ENCODE measurements around the gene TOM1.

The TOM1 gene

GRCh38 chr22:35369996-35370395 lies 70.3 kb downstream of the TOM1 start:
- Mint-ChIP-seq H3K4me3 (no peak overlapping the region), H3K36me3 (ENCODE audit: low read depth) (no peaks in the 10 kb centered on the region), H3K4me1 (ENCODE audit: low read depth) (peaks cover 7% of the 10 kb centered on the region), H3K9me3 (no peaks in the 10 kb centered on the region), H3K27ac (no peak overlapping the region), H3K27me3 (ENCODE audit: low read depth) (peaks cover 15% of the 10 kb centered on the region)
- DNase-seq (ENCODE audit: low spot score) = no peak

DNA sequence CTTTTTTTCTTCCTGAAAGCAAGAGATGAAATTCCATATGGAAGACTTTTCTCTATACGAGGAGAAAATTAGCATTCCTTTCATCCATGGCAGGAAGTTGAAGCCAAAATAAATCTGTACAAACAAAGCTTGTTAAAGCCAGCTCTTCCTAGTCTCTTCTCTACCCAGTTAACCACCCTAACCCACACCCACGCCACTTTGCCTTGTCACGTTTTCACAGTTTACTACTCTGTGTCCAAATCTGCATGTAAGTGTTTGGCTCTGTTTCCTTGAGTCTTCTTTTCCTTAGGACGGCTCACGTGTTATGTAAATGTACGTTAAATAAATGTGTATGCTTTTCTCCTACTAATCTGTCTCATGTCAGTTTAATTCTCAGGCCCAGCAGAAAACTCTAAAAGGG lies 74.1 kb downstream of the TOM1 start:
- peaks cover 7% of the 10 kb centered on the region for H3K27me3 Mint-ChIP-seq (ENCODE audit: low read depth)
- H3K4me1 Mint-ChIP-seq (ENCODE audit: low read depth) = peaks cover 17% of the 10 kb centered on the region
- H3K9me3 Mint-ChIP-seq = no peaks in the 10 kb centered on the region
- no peaks in the 10 kb centered on the region for H3K36me3 Mint-ChIP-seq (ENCODE audit: low read depth)
- no peak for DNase-seq (ENCODE audit: low spot score)
- no peak overlapping the region for H3K4me3 Mint-ChIP-seq
- no peak overlapping the region for H3K27ac Mint-ChIP-seq

- H3K27me3 Mint-ChIP-seq (ENCODE audit: low read depth) = peaks cover 8% of the 10 kb centered on the region
- no peaks in the 10 kb centered on the region for H3K9me3 Mint-ChIP-seq
- no peak overlapping the region for H3K4me3 Mint-ChIP-seq
- no peak for DNase-seq (ENCODE audit: low spot score)
- peaks cover 17% of the 10 kb centered on the region for H3K4me1 Mint-ChIP-seq (ENCODE audit: low read depth)
- no peaks in the 10 kb centered on the region for H3K36me3 Mint-ChIP-seq (ENCODE audit: low read depth)
- no peak overlapping the region for H3K27ac Mint-ChIP-seq
Measured at GRCh38 chr22:35375031-35375430, 75.3 kb downstream of the TOM1 start.

DNA sequence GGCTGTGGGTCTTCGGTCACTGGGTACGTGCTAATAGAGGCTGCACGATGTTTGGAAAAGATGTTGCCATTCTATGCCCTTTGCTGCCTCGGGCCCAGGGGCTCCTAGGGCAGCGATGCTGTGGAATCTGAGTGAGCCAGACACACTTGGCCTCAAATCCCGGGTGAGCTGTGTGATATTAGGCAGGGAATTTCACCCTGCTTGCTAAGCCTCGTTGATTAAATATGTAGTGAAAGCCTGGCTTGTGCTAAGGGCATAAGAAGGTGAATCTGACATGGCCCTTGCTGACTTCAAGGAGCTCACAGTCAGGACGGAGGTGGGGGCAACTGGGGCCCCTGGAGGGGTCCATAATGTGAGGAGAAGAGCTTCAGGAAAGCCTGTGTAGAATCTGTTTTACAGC lies 75.8 kb downstream of the TOM1 start:
- no peak for DNase-seq (ENCODE audit: low spot score)
- Mint-ChIP-seq H3K27ac (no peak overlapping the region), H3K9me3 (no peaks in the 10 kb centered on the region), H3K36me3 (ENCODE audit: low read depth) (no peaks in the 10 kb centered on the region), H3K4me3 (no peak overlapping the region), H3K27me3 (ENCODE audit: low read depth) (peaks cover 11% of the 10 kb centered on the region), H3K4me1 (ENCODE audit: low read depth) (peaks cover 17% of the 10 kb centered on the region)

- Mint-ChIP-seq H3K4me1 (ENCODE audit: low read depth) (peaks cover 24% of the 10 kb centered on the region), H3K36me3 (ENCODE audit: low read depth) (no peaks in the 10 kb centered on the region), H3K27ac (peak overlapping the region; percentile 79), H3K9me3 (no peaks in the 10 kb centered on the region), H3K27me3 (ENCODE audit: low read depth) (peaks cover 16% of the 10 kb centered on the region), H3K4me3 (peak overlapping the region; percentile 36)
- DNase-seq (ENCODE audit: low spot score) = peak; percentile 35
Measured at GRCh38 chr22:35376728-35377472, 77.2 kb downstream of the TOM1 start.

DNA sequence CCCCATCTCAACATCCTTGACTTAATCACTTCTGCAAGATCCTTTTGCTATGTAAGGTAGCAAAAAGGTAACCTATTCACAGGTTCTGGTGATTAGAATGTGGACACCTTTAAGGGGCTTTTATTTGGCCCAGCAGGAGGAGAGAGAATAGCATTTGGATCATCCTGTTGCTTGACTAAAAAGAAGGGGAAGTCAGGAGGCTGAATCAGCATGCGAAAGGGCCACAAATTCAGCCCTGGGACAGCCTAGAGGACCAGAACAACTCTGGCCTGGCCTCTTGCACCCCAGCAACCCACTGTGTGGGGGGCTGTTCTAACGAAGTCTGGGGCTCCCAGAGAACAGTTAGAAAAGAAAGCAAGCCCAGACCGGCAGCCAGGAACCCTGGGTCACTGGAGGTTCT lies 78.0 kb downstream of the TOM1 start:
- Mint-ChIP-seq H3K4me3 (peak overlapping the region; percentile 36), H3K9me3 (no peaks in the 10 kb centered on the region), H3K4me1 (ENCODE audit: low read depth) (peaks cover 20% of the 10 kb centered on the region), H3K27ac (peak overlapping the region; percentile 79), H3K27me3 (ENCODE audit: low read depth) (peaks cover 18% of the 10 kb centered on the region), H3K36me3 (ENCODE audit: low read depth) (no peaks in the 10 kb centered on the region)
- DNase-seq (ENCODE audit: low spot score) = no peak

GRCh38 chr22:35378621-35379020 lies 78.9 kb downstream of the TOM1 start:
- Mint-ChIP-seq H3K4me1 (ENCODE audit: low read depth) (peaks cover 20% of the 10 kb centered on the region), H3K27me3 (ENCODE audit: low read depth) (peaks cover 21% of the 10 kb centered on the region), H3K27ac (no peak overlapping the region), H3K9me3 (no peaks in the 10 kb centered on the region), H3K4me3 (no peak overlapping the region), H3K36me3 (ENCODE audit: low read depth) (no peaks in the 10 kb centered on the region)
- DNase-seq (ENCODE audit: low spot score) = no peak

DNA sequence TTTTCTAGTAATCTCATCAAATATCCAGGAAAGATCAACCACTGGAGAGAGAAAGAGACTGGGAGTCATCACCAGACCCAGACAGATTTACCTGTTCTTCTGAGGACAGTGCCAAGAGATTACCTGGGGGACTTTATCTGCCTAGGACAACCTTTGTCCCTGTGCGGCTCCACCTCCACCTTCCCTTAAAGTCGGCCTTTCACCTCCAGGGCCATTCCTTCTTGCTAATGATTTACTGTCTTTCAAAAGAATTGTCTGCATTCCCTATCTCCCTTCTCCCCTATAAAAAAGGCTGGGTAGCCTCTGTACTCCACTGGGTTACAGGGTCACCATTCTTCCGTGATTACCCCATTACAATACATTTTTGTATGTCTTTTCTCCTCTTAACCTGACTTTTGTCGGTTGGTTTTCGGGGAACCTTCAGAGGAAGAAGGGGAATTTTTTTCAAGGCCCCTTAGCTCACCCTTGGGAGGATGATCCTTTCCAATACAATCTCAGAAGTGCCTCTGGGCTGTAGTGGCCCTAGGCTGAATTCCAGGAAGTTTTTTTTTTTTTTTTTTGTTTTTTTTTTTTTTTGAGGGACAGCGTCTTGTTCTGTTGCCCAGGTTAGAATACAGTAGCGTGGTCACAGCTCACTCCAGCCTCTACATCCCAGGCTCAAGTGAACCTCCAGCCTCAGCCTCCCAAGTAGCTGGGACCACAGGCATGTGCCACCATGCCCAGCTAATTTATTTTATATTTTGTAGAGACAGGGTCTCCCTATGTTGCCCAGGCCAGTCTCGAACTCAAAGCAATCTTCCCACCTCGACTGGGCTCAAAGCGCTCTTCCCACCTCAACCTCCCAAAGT lies 79.7 kb downstream of the TOM1 start:
- Mint-ChIP-seq H3K4me1 (ENCODE audit: low read depth) (peaks cover 20% of the 10 kb centered on the region), H3K4me3 (no peak overlapping the region), H3K36me3 (ENCODE audit: low read depth) (no peaks in the 10 kb centered on the region), H3K9me3 (no peaks in the 10 kb centered on the region), H3K27me3 (ENCODE audit: low read depth) (peaks cover 24% of the 10 kb centered on the region), H3K27ac (no peak overlapping the region)
- no peak for DNase-seq (ENCODE audit: low spot score)

DNA sequence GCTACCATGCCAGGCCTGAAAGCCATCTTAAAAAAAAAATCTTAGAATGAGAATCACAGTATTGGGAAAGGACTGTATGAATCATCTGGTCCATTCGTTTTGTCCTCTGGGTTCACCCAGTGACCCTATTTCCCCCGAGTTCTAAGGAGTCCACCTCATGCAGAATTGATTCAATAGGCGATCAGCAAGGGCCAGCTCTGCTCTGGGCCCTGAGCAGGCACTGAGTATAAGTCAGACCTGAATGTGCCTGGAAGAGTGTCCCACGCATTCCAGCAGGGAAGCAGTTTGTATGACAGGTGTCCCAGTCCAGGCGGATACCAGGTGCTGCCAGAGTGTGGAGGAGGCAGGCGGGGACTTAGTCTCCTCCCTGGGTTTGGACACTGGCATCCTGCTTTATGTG lies 80.3 kb downstream of the TOM1 start:
- no peaks in the 10 kb centered on the region for H3K36me3 Mint-ChIP-seq (ENCODE audit: low read depth)
- peaks cover 20% of the 10 kb centered on the region for H3K4me1 Mint-ChIP-seq (ENCODE audit: low read depth)
- H3K4me3 Mint-ChIP-seq = peak overlapping the region; percentile 73
- no peak overlapping the region for H3K27ac Mint-ChIP-seq
- H3K27me3 Mint-ChIP-seq (ENCODE audit: low read depth) = peaks cover 24% of the 10 kb centered on the region
- no peak for DNase-seq (ENCODE audit: low spot score)
- H3K9me3 Mint-ChIP-seq = no peaks in the 10 kb centered on the region

- Mint-ChIP-seq H3K27me3 (ENCODE audit: low read depth) (peaks cover 24% of the 10 kb centered on the region), H3K36me3 (ENCODE audit: low read depth) (no peaks in the 10 kb centered on the region), H3K9me3 (no peaks in the 10 kb centered on the region), H3K4me3 (peak within 1 kb of the TSS; percentile 73), H3K27ac (no peak within 1 kb of the TSS), H3K4me1 (ENCODE audit: low read depth) (peaks cover 19% of the 10 kb centered on the region)
- DNase-seq (ENCODE audit: low spot score) = peak; percentile 64
Measured at GRCh38 chr22:35380537-35381423, 81.1 kb downstream of the TOM1 start, which contains the start of gene HMOX1. Gene HMOX1, plus strand, starts transcription at chr22:35381096. Its CDS starts 78 bp downstream, at chr22:35381174.

GRCh38 chr22:35381424-35382009 lies 81.8 kb downstream of the TOM1 start:
- Mint-ChIP-seq H3K36me3 (ENCODE audit: low read depth) (no peaks in the 10 kb centered on the region), H3K4me3 (peak overlapping the region; percentile 54), H3K9me3 (no peaks in the 10 kb centered on the region), H3K27ac (no peak overlapping the region), H3K4me1 (ENCODE audit: low read depth) (peaks cover 19% of the 10 kb centered on the region), H3K27me3 (ENCODE audit: low read depth) (peaks cover 24% of the 10 kb centered on the region)
- no peak for DNase-seq (ENCODE audit: low spot score)

GRCh38 chr22:35383679-35384071 lies 84.0 kb downstream of the TOM1 start:
- H3K4me3 Mint-ChIP-seq = no peak overlapping the region

DNA sequence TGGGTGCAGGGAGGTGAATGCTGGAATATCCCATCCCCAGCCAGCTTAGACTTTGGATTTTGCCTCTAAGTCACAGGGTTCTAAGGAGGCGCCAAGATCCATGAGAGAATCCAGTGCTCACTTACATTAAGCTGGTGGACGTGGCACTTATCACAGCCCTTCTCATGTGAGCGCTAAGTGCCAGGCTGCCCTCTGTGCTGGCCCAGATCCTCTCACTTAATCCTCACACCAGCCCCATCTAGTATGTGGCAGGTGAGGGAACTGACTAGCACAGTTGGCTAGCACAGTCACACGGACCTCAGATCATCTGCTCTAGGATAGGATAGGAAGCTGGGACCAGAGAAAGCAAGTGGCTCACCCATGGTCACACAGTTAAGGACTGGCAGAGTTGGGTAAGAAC lies 84.8 kb downstream of the TOM1 start:
- Mint-ChIP-seq H3K27ac (no peak overlapping the region), H3K4me3 (no peak overlapping the region), H3K4me1 (ENCODE audit: low read depth) (peaks cover 8% of the 10 kb centered on the region), H3K27me3 (ENCODE audit: low read depth) (peaks cover 25% of the 10 kb centered on the region), H3K36me3 (ENCODE audit: low read depth) (no peaks in the 10 kb centered on the region), H3K9me3 (no peaks in the 10 kb centered on the region)
- no peak for DNase-seq (ENCODE audit: low spot score)

More at GRCh38 chr22:35383679-35384071, 84.0 kb downstream of the TOM1 start:
- H3K27me3 Mint-ChIP-seq (ENCODE audit: low read depth) = peaks cover 24% of the 10 kb centered on the region
- H3K4me1 Mint-ChIP-seq (ENCODE audit: low read depth) = peaks cover 8% of the 10 kb centered on the region
- DNase-seq (ENCODE audit: low spot score) = no peak
- H3K36me3 Mint-ChIP-seq (ENCODE audit: low read depth) = no peaks in the 10 kb centered on the region
- no peaks in the 10 kb centered on the region for H3K9me3 Mint-ChIP-seq
- no peak overlapping the region for H3K27ac Mint-ChIP-seq
